Frontal cortex (tissue), 4 donors: ENCODE results near the gene LIAS. TPM values are rescaled to one million over a fixed set of nuclear protein-coding genes. Genes with fewer than 3 reads are reported as not detected.
A peak's percentile ranks its signal among the peaks of the same experiment; 100 is the strongest.
"Not testable (repeated sequence)": the region's sequence is repeated elsewhere in the genome, so short reads cannot be mapped to it uniquely, and the experiment has no call there.

Experiments used
- DNase-seq, 2 donors: peaks; one replicate each; pipeline ENCODE4 v3.0.0; 2012; ENCODE audit warnings: low spot score in 2 of 2
- FAIRE-seq: peaks from 2 replicates; lab custom pipeline; 2012; peaks lifted over from hg19 to GRCh38; lab: Jason Lieb, UNC
- total RNA-seq: library from RNA; depleted of rRNA; stranded (reverse); fragments of >200 nt; gene quantifications from one replicate; pipeline ENCODE4 v1.2.3, GENCODE V29; 2014
- donor health status: control.
- donor health status: control.
- donor health status: control.

The LIAS gene
- total RNA-seq, 1 donor from 2014 or later = 7.7 TPM

GRCh38 chr4:39452153-39452859 is 6.5 kb upstream of the LIAS start:
- DNase-seq = no peak
- FAIRE-seq = no peak

- no peak for DNase-seq
- FAIRE-seq = no peak
Observed at GRCh38 chr4:39452860-39453587, 5.8 kb upstream of the LIAS start.

GRCh38 chr4:39453738-39454137 is 5.1 kb upstream of the LIAS start:
- FAIRE-seq (no peak), DNase-seq (no peak)

- DNase-seq (no peak), FAIRE-seq (no peak)
Observed at GRCh38 chr4:39455486-39455885, 3.4 kb upstream of the LIAS start.

- FAIRE-seq = no peak
- no peak for DNase-seq
Observed at GRCh38 chr4:39456946-39457763, 1.7 kb upstream of the LIAS start.

- DNase-seq, FAIRE-seq: not testable (repeated sequence)
Observed at GRCh38 chr4:39458161-39458504, 723 bp upstream of the LIAS start.

- DNase-seq (no peak), FAIRE-seq (no peak)
Observed at GRCh38 chr4:39464886-39465501, 6.1 kb downstream of the LIAS start.

GRCh38 chr4:39466747-39467146 is 7.9 kb downstream of the LIAS start:
- FAIRE-seq = no peak
- no peak for DNase-seq

GRCh38 chr4:39467464-39467863 is 8.6 kb downstream of the LIAS start:
- FAIRE-seq = no peak
- no peak for DNase-seq

- DNase-seq (peak; percentile 40 to 48), FAIRE-seq (peak; percentile 84)
Observed at GRCh38 chr4:39469429-39470077, 10.7 kb downstream of the LIAS start.

GRCh38 chr4:39470402-39470801 is 11.5 kb downstream of the LIAS start:
- FAIRE-seq (no peak), DNase-seq (no peak)

- DNase-seq (no peak), FAIRE-seq (no peak)
Observed at GRCh38 chr4:39472396-39472795, 13.5 kb downstream of the LIAS start.

- FAIRE-seq (no peak), DNase-seq (no peak)
Observed at GRCh38 chr4:39476187-39476895, 17.5 kb downstream of the LIAS start.

- FAIRE-seq = no peak
- DNase-seq = no peak
Observed at GRCh38 chr4:39480251-39480650, 21.4 kb downstream of the LIAS start.

- FAIRE-seq (no peak), DNase-seq (no peak)
Observed at GRCh38 chr4:39480902-39481695, 22.2 kb downstream of the LIAS start.

GRCh38 chr4:39484582-39485272 is 25.9 kb downstream of the LIAS start:
- DNase-seq (no peak), FAIRE-seq (no peak)

- DNase-seq (no peak), FAIRE-seq (no peak)
Observed at GRCh38 chr4:39486221-39486804, 27.5 kb downstream of the LIAS start.

- no peak for DNase-seq
- FAIRE-seq = no peak
Observed at GRCh38 chr4:39490322-39490721, 31.5 kb downstream of the LIAS start.
